GM12873 (cell line): Measurements from ENCODE around the gene SERPINB3.

Experiments used
- TF ChIP-seq, protein P1 (sequence below): IDR thresholded peaks from 2 replicates; pipeline ENCODE4 v1.5.1; 2012; ENCODE audit warnings: low read depth, mild to moderate bottlenecking, moderate library complexity, low read length, control low read depth; ENCODE audit not compliant: insufficient read depth; ENCODE audit errors: missing control alignments

SERPINB3 gene

DNA sequence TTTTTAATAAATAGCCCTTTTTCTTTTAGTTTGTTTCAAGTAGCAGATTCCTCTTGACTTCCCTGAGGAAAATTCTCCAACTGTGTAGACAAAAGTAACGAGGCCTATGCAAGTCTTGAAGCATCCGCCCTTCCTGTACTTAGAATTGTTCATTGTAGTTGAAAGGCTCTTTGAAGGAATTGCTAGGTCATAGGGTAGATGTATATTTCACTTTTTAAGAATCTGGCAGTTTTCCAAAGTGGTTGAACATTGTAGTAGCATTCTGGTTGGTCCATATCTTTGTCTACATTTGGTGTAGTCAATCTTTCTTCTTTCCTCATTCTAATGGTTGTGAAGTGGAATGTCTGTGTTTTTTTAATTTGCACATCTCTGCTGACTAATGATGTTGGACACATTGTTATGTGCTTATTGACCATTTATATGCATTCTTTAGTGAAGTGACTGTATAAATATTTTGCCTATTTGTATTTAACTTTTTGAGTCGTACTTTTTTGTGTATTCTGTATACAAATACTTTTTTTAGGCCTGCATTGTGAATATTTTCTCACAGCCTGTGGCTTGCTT, 35.5 kb upstream of the SERPINB3 start:
- TF ChIP-seq, protein P1, sequence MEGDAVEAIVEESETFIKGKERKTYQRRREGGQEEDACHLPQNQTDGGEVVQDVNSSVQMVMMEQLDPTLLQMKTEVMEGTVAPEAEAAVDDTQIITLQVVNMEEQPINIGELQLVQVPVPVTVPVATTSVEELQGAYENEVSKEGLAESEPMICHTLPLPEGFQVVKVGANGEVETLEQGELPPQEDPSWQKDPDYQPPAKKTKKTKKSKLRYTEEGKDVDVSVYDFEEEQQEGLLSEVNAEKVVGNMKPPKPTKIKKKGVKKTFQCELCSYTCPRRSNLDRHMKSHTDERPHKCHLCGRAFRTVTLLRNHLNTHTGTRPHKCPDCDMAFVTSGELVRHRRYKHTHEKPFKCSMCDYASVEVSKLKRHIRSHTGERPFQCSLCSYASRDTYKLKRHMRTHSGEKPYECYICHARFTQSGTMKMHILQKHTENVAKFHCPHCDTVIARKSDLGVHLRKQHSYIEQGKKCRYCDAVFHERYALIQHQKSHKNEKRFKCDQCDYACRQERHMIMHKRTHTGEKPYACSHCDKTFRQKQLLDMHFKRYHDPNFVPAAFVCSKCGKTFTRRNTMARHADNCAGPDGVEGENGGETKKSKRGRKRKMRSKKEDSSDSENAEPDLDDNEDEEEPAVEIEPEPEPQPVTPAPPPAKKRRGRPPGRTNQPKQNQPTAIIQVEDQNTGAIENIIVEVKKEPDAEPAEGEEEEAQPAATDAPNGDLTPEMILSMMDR, result no peak

DNA sequence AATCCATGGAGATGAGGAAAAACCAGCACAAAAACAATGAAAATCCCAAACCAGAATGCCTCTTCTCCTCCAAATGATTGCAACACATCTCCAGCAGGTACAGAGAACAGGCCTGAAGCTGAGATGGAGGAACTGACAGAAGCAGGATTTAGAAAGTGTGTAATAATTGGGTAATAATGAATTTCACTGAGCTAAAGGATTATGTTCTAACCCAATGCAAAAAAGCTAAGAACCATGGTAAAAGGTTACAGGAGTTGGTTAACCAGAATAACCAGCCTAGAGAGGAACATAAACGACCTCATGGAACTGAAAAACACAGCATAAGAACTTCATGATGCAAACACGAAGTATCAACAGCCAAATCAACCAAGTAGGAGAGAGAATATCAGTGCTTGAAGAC, 27.4 kb upstream of the SERPINB3 start:
- TF ChIP-seq, protein P1, result no peak

DNA sequence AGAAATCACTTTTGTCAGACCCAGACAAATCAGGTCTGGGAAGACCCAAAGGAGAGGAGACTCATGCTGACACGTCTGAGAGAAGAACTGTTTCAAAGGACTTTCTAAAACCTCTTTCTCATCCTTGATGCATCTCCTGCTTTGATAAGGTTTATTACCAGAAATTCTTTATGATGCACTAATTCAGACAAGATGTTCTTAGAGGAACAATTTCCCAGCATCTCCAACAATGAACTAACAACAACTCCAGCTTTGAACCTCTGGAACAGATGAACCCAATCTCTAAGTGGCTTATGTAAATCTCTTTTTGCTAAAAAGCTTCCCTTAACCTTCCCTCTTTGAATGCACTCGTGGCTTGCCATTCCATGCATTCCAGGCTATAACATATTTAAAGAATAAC, 25.2 kb upstream of the SERPINB3 start:
- TF ChIP-seq, protein P1, result no peak

DNA sequence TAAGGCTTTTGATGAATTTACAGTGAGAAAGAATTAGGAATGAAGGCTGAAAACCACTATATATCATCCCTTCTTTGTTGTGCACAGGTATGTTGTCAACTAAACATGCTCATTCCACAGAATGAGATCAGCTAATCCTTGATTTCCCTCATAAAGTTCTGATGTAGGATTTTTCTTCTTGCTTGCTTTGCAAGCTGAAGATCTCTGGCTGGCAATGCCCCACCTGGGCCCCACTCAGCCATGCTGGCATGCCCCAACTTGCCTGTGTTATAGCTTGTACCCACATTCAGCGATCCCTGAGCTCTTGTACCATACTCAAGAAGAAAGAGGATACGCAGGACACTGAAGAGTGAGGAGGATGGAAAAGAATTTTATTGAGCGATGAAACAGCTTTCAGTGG, 23.0 kb upstream of the SERPINB3 start:
- TF ChIP-seq, protein P1, result no peak

DNA sequence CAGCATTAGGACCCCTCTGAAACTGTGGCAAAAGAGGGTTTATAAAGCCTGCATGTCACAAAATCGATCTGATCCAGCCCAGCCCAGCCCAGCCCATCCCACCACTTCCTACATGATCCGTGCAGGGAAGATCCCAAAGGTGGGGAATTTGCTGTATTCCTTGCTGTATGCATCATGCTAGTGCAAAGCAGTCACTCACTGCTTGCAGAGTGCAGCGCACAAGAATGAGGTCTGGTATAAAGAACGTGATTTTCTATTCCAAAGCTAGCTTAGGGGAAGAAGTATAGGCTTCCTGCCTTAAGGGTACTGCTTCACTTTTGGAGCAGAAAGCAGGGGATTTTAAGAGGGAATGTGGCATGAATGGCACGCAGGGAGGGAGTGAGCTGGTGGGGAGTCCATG, 22.2 kb upstream of the SERPINB3 start:
- TF ChIP-seq, protein P1, result no peak

DNA sequence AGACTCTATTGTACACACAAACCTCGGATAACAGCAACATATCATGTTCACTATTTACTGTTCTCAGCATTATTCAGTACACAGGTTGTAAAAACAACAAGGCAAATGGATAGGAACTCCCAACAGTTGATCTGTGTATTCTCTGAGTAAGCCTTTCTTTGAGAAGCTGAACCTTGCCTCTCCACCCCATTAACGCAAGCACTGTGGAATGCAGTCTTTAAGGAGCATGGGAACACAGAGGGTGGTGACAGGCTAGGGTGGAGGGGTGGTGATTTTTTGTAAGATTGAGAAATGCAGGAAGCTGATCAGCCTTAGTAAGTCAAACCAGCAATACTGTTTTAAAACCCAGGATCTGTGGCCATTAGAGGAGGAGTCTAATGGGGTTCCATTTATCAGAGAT, 21.5 kb upstream of the SERPINB3 start:
- TF ChIP-seq, protein P1, result no peak

DNA sequence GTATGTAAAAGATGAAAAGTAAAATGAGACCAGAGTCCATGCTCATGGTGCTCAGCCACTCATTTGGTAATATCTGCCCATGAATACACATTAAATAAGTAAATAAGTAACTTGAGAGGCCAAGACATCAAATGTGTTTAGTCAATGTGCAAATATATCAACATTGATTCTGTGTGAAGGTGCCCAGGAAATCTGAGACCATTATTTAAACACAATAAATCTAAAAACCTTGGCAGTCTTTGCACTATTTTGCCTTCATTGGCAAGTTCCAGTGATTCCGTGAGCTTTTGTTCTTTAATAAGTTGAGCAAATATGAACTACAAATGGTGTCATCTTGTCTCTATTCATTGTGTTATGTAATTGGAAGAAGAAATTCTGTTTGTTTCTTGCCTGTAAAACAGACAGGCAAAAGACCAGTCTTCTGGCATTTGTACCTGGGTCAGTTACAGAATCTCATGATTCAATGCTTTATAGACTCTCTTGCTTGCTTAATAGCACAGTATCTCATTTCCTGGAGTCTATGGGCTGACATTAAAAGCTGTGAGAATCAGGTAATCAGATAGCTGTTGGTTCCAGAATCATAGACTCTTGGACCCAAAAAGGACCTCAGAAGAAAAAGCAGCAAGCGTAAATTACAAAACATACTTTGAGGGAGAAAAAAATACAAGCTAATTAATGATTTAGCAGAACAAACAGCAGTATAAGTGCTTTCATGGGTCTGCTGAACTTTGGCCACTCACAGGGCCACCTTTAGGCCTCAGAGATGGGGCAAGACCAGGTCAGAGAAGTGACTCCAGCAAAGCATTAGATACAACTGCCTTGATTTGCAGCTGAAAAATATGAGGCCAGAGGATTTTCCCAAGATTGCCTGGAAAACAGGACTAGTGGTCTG, 20.0 kb upstream of the SERPINB3 start:
- TF ChIP-seq, protein P1, result no peak
